ENCODE data around the gene ITGAE. TPM values are rescaled to one million over a fixed set of nuclear protein-coding genes. Genes with fewer than 3 reads are reported as not detected.

The ITGAE gene
- total RNA-seq, 1 donor from 2014 or later: 28.3 TPM

DNA sequence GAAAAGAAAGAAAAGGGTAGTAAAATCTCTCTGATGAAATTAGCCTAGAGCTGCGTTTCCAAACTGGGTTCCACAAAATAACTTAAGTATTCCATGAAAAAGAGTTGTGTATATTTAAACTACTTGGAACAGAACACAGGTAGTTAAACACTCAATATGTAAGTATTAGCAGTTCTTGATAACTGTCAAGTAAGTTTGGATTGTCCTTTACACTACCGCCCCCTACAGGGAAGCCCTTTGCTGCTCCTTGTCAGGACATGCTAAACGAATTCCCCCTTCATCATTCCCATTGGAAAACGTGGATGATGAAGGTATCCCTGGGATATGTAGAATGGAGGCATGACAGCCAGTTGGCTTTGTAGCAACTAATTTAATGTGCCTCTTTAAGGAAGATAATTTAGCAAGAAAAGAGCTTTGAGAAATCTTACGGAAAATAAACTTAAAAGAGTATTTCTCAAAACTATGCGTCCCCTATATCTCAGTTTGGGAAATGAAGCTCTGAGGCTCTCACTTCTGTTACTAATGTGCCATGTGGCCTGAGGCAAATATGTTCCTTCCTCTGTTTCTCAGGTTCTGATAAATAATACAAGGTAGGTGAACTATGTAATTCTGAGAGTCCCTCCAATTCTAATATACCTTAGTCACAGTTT is 26.3 kb upstream of the ITGAE start:
- TF ChIP-seq, protein P1, sequence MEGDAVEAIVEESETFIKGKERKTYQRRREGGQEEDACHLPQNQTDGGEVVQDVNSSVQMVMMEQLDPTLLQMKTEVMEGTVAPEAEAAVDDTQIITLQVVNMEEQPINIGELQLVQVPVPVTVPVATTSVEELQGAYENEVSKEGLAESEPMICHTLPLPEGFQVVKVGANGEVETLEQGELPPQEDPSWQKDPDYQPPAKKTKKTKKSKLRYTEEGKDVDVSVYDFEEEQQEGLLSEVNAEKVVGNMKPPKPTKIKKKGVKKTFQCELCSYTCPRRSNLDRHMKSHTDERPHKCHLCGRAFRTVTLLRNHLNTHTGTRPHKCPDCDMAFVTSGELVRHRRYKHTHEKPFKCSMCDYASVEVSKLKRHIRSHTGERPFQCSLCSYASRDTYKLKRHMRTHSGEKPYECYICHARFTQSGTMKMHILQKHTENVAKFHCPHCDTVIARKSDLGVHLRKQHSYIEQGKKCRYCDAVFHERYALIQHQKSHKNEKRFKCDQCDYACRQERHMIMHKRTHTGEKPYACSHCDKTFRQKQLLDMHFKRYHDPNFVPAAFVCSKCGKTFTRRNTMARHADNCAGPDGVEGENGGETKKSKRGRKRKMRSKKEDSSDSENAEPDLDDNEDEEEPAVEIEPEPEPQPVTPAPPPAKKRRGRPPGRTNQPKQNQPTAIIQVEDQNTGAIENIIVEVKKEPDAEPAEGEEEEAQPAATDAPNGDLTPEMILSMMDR (IDR thresholded peaks at IDR 0.05): peak; percentile 80
- Mint-ChIP-seq H3K27me3 (ENCODE audit: low read depth) (no peaks in the 10 kb centered on the region), H3K9me3 (ENCODE audit: low read depth) (no peaks in the 10 kb centered on the region), H3K27ac (ENCODE audit: unreplicated experiment) (peak overlapping the region; percentile 94), H3K4me3 (ENCODE audit: unreplicated experiment) (no peak overlapping the region), H3K36me3 (ENCODE audit: low read depth) (peaks cover 10% of the 10 kb centered on the region), H3K4me1 (ENCODE audit: low read depth) (peaks cover 28% of the 10 kb centered on the region)
- DNase-seq (ENCODE audit: low spot score): no peak

- Mint-ChIP-seq H3K27me3 (ENCODE audit: low read depth) (no peaks in the 10 kb centered on the region), H3K4me3 (ENCODE audit: unreplicated experiment) (no peak overlapping the region), H3K4me1 (ENCODE audit: low read depth) (peaks cover 28% of the 10 kb centered on the region), H3K36me3 (ENCODE audit: low read depth) (peaks cover 13% of the 10 kb centered on the region), H3K9me3 (ENCODE audit: low read depth) (no peaks in the 10 kb centered on the region), H3K27ac (ENCODE audit: unreplicated experiment) (no peak overlapping the region)
- TF ChIP-seq, protein P1 (IDR thresholded peaks at IDR 0.05): no peak
- no peak for DNase-seq (ENCODE audit: low spot score)
These were observed 25.2 kb upstream of the ITGAE start for GRCh38 chr17:3826191-3826590.

DNA sequence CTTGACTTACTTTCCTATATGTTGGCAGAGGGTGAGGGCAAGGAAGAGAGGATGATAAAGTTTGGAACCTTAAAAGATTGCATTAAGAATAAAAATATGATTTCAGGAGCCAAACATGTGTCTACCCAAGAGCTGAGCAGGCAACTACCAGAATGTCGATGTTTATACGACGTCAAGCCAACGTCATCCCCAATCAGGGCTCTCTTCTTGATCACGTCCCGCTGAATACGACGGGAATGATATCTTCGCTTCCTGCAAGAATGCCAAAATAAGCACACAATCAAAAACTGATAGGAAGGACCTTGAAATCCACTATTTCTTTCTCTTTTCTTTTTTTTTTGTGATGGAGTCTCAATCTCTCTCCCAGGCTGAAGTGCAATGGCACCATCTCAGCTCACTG is 20.1 kb upstream of the ITGAE start:
- H3K27ac Mint-ChIP-seq (ENCODE audit: unreplicated experiment): no peak overlapping the region
- DNase-seq (ENCODE audit: low spot score): no peak
- no peaks in the 10 kb centered on the region for H3K9me3 Mint-ChIP-seq (ENCODE audit: low read depth)
- H3K4me3 Mint-ChIP-seq (ENCODE audit: unreplicated experiment): no peak overlapping the region
- TF ChIP-seq, protein P1 (IDR thresholded peaks at IDR 0.05): no peak
- H3K4me1 Mint-ChIP-seq (ENCODE audit: low read depth): no peaks in the 10 kb centered on the region
- peaks cover 27% of the 10 kb centered on the region for H3K36me3 Mint-ChIP-seq (ENCODE audit: low read depth)
- no peaks in the 10 kb centered on the region for H3K27me3 Mint-ChIP-seq (ENCODE audit: low read depth)

DNA sequence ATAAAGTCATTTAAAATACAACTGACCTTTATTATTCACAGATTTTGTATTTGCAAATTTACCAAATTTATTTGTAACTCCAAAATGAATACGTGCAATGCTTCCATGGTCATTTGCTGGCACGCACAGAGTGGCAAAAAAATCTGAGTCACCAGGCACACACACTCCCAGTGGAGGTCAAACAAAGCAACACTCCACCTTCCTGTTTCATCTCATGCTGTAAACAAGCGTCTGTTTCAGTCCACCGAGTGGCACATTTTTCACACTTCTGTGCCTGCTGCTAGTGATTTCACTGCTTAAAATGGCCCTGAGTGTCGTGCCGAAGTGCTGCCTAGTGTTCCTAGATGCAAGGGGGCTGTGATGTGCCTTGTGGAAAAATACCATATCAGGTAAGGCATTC is 17.8 kb upstream of the ITGAE start:
- Mint-ChIP-seq H3K4me3 (ENCODE audit: unreplicated experiment) (no peak overlapping the region), H3K27ac (ENCODE audit: unreplicated experiment) (no peak overlapping the region), H3K27me3 (ENCODE audit: low read depth) (no peaks in the 10 kb centered on the region), H3K9me3 (ENCODE audit: low read depth) (no peaks in the 10 kb centered on the region), H3K36me3 (ENCODE audit: low read depth) (peaks cover 40% of the 10 kb centered on the region), H3K4me1 (ENCODE audit: low read depth) (no peaks in the 10 kb centered on the region)
- TF ChIP-seq, protein P1 (IDR thresholded peaks at IDR 0.05): no peak
- DNase-seq (ENCODE audit: low spot score): no peak

DNA sequence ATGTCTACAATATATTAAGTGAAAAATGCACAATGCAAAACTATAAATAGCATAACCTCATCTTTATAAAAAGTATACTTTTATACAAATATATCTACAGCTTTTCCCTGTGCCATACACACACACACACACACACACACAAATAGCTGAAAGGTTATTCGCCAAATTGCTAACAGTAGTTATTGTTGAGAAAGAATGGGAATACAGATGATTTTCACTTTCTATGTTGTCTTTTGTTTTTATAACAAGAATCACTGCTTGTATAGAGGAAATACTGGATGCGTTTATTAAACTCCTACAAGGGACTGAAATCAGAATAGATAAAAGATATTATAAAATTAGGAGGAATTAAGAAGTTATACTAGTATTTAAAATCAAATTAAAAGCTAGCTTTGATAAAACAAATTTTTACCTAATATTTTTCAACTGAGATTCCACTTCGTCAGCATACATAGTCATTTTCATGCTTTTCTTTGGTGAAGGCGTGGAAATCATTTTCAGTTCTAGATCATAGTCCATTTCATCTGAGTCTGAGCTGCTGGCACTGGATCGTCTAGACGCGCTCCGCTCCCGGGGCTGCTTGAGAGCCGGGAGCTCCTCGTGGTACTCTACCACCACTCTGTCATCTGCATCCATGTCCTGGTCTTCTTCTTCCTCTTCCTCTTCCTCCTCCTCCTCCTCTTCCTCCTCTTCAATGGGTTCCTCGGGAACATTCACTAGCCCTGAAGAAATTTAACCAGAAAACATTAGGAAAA is 17.0 kb upstream of the ITGAE start:
- H3K36me3 Mint-ChIP-seq (ENCODE audit: low read depth): peaks cover 41% of the 10 kb centered on the region
- H3K27ac Mint-ChIP-seq (ENCODE audit: unreplicated experiment): no peak overlapping the region
- no peaks in the 10 kb centered on the region for H3K27me3 Mint-ChIP-seq (ENCODE audit: low read depth)
- no peaks in the 10 kb centered on the region for H3K9me3 Mint-ChIP-seq (ENCODE audit: low read depth)
- peaks cover 2% of the 10 kb centered on the region for H3K4me1 Mint-ChIP-seq (ENCODE audit: low read depth)
- no peak for DNase-seq (ENCODE audit: low spot score)
- H3K4me3 Mint-ChIP-seq (ENCODE audit: unreplicated experiment): no peak overlapping the region
- TF ChIP-seq, protein P1 (IDR thresholded peaks at IDR 0.05): no peak
